VCaP (cell line): ENCODE measurements around the gene TSPAN18.

Source experiments
- H3K27ac ChIP-seq: fragments of 450-650 bp; 2 replicates; pipeline ENCODE4 v1.5.1; 2017
- CTCF ChIP-seq: fragments of 450-650 bp; conservative IDR thresholded peaks from 2 replicates; pipeline ENCODE4 v1.5.1; 2017; ENCODE audit warnings: mild to moderate bottlenecking, moderate library complexity

TSPAN18 gene

GRCh38 chr11:44711787-44712608, 14.8 kb upstream of the TSPAN18 start:
- no peak for TF ChIP-seq CTCF
- H3K27ac ChIP-seq = no peak overlapping the region

GRCh38 chr11:44713022-44713421, 13.7 kb upstream of the TSPAN18 start:
- no peak overlapping the region for H3K27ac ChIP-seq
- no peak for TF ChIP-seq CTCF

- peak overlapping the region; percentile 27; the same call in 1 of the 2 replicates for H3K27ac ChIP-seq
- no peak for TF ChIP-seq CTCF
Measured at GRCh38 chr11:44716256-44716655, 10.5 kb upstream of the TSPAN18 start.

GRCh38 chr11:44718057-44718456, 8.7 kb upstream of the TSPAN18 start:
- no peak for TF ChIP-seq CTCF

GRCh38 chr11:44718612-44719390, 8.0 kb upstream of the TSPAN18 start:
- no peak for TF ChIP-seq CTCF
- no peak overlapping the region for H3K27ac ChIP-seq

More at GRCh38 chr11:44718057-44718456, 8.7 kb upstream of the TSPAN18 start:
- no peak overlapping the region for H3K27ac ChIP-seq

- H3K27ac ChIP-seq = no peak overlapping the region
- TF ChIP-seq CTCF = no peak
Measured at GRCh38 chr11:44725016-44725685, 1.6 kb upstream of the TSPAN18 start.

GRCh38 chr11:44725757-44726282, 942 bp upstream of the TSPAN18 start:
- no peak for TF ChIP-seq CTCF

More at GRCh38 chr11:44725757-44726282, 942 bp upstream of the TSPAN18 start:
- no peak overlapping the region for H3K27ac ChIP-seq
